ENCODE measurements around the gene SSC4D. TPM values are rescaled to one million over a fixed set of nuclear protein-coding genes. Genes with fewer than 3 reads are reported as not detected.

The SSC4D gene
- total RNA-seq, 3 donors from 2014 or later, result 1.9 to 2.6 TPM; not detected in 1

DNA sequence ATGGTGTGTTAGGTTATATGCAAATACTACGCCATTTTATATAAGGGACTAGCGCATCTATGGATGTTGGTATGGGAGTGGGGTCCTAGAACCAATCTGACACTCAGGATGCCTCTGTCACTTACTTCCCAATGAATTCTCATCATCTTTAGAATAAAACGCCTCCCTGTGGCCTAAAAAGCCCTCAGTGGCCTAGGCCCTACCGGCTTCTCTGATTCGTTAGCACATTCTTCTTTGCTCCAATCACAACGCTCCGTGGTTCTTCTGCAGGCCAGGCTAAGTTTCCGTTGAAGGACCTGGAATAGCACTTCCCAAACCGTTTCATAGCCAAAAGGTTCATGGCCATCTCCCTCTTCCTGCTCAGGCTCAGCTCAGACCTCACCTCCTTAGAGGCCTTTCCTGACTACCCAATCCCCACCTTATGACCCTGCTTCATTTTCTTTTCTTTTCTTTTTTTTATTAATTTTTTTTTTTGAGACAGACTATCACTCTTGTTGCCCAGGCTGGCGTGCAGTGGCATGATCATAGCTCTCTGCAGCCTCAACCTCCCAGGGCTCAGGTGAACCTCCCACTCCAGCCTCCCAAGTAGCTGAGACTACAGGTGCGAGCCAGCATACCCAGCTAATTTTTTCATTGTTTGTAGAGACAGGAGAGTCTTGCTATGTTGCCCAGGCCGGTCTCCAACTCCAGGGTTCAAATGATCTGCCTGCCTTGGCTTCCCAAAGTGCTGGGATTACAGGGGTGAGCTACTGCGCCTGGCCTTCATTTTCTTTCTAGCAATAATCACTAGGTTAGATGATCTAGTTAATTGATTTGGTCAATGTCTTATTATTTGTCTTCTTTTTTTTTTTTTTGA lies 26.2 kb downstream of the SSC4D start:
- Histone ChIP-seq H3K9me3 (no peaks in the 10 kb centered on the region), H3K27ac (no peak overlapping the region), H3K36me3 (no peaks in the 10 kb centered on the region), H3K4me3 (no peak overlapping the region), H3K27me3 (no peaks in the 10 kb centered on the region), H3K4me1 (no peaks in the 10 kb centered on the region)
- DNase-seq (ENCODE audit: low spot score in 2 of 2), result no peak
- TF ChIP-seq POLR2A (IDR thresholded peaks at IDR 0.05) (no peak), POLR2AphosphoS5 (IDR thresholded peaks at IDR 0.05) (no peak)
- TF ChIP-seq, protein P1, sequence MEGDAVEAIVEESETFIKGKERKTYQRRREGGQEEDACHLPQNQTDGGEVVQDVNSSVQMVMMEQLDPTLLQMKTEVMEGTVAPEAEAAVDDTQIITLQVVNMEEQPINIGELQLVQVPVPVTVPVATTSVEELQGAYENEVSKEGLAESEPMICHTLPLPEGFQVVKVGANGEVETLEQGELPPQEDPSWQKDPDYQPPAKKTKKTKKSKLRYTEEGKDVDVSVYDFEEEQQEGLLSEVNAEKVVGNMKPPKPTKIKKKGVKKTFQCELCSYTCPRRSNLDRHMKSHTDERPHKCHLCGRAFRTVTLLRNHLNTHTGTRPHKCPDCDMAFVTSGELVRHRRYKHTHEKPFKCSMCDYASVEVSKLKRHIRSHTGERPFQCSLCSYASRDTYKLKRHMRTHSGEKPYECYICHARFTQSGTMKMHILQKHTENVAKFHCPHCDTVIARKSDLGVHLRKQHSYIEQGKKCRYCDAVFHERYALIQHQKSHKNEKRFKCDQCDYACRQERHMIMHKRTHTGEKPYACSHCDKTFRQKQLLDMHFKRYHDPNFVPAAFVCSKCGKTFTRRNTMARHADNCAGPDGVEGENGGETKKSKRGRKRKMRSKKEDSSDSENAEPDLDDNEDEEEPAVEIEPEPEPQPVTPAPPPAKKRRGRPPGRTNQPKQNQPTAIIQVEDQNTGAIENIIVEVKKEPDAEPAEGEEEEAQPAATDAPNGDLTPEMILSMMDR (IDR thresholded peaks at IDR 0.05), result no peak
- intact Hi-C loops (cut with DNase I; ENCODE audit: low total_unique reads), result no loop called here

DNA sequence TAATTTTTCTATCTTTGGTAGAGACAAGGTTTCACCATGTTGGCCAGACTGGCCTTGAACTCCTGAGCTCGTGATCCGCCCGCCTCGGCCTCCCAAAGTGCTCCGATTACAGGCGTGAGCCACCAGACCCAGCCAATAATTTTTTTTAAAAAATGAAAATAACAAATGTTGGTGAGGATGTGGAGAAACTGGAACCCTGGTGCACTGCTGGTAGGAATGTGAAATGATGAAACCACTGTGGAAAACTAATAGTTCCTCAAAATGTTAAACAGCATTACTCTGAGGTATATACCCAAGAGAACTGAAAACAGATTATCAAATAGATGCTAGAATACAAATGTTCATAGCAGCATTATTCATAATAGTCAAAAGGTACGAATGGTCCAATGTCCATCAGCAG lies 27.7 kb downstream of the SSC4D start:
- H3K9me3 ChIP-seq, result no peaks in the 10 kb centered on the region
- DNase-seq (ENCODE audit: low spot score in 2 of 2), result no peak
- H3K4me3 ChIP-seq, result no peak overlapping the region
- intact Hi-C loops (cut with DNase I; ENCODE audit: low total_unique reads), result no loop called here
- no peaks in the 10 kb centered on the region for H3K36me3 ChIP-seq
- no peaks in the 10 kb centered on the region for H3K27me3 ChIP-seq
- no peaks in the 10 kb centered on the region for H3K4me1 ChIP-seq
- TF ChIP-seq, protein P1 (IDR thresholded peaks at IDR 0.05), result no peak
- no peak for TF ChIP-seq POLR2AphosphoS5 (IDR thresholded peaks at IDR 0.05)
- no peak for TF ChIP-seq POLR2A (IDR thresholded peaks at IDR 0.05)
- no peak overlapping the region for H3K27ac ChIP-seq

DNA sequence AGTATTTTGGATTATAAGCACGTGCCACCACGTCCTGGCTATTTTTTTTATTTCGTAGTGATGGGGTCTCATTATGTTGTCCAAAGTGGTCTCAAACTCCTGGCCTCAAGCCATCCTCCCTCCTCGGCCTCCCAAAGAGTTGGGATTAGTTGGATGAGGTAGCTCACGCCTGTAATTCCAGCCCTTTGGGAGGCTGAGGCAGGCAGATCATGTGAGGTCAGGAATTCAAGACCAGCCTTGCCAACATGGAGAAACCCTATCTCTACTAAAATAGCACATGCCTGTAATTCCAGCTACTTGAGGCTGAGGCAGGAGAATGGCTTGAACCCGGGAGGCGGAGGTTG lies 28.9 kb downstream of the SSC4D start:
- intact Hi-C loops (cut with DNase I; ENCODE audit: low total_unique reads), result no loop called here
- TF ChIP-seq, protein P1 (IDR thresholded peaks at IDR 0.05), result no peak
- TF ChIP-seq POLR2A (IDR thresholded peaks at IDR 0.05) (no peak), POLR2AphosphoS5 (IDR thresholded peaks at IDR 0.05) (no peak)
- Histone ChIP-seq H3K27me3 (no peaks in the 10 kb centered on the region), H3K9me3 (no peaks in the 10 kb centered on the region), H3K27ac (peak overlapping the region; percentile 93 to 96), H3K4me3 (peak overlapping the region; percentile 31 to 66 (median 54)), H3K4me1 (no peaks in the 10 kb centered on the region), H3K36me3 (no peaks in the 10 kb centered on the region)
- DNase-seq (ENCODE audit: low spot score in 2 of 2), result no peak

DNA sequence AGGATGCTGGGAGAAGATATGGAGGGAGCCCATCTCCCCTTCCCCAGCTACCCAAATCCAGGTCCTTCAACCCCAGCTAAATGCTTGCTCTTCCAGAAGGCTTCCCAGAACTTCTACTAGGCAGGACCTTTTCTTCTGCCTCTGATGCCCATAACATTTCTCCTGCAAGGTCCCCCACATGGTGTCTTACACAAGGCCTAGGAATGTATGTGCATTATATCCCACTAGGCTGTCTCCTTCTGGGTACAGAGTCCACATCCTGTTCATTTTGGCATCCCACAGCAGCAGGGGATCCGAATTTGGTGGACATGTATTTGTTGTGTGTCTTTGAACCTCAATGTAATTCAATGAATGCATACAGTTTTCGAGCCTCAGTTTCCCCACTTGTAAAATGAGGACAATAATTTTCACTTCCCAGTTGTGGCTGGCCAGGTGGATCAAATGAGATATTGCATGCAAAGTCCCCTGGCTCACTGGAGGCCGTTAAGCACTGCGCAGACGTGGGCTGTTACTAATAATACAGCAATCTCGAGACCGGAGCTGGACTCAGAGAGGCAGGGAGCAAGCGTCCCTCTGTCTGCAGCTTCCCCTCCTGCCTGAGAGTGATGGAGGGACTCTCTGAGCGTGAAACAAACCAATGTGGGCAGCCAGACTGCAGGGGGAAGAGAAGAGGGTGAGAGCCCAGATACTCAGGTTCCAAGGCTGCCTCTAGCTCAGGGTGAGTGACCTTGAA lies 32.1 kb downstream of the SSC4D start:
- H3K36me3 ChIP-seq, result no peaks in the 10 kb centered on the region
- intact Hi-C loops (cut with DNase I; ENCODE audit: low total_unique reads), result no loop called here
- no peak for TF ChIP-seq POLR2A (IDR thresholded peaks at IDR 0.05)
- TF ChIP-seq POLR2AphosphoS5 (IDR thresholded peaks at IDR 0.05), result no peak
- TF ChIP-seq, protein P1 (IDR thresholded peaks at IDR 0.05), result no peak
- no peak overlapping the region for H3K4me3 ChIP-seq
- no peaks in the 10 kb centered on the region for H3K9me3 ChIP-seq
- peak overlapping the region in 1 of 2 donors; percentile 12 for H3K27ac ChIP-seq
- DNase-seq (ENCODE audit: low spot score in 2 of 2), result no peak
- no peaks in the 10 kb centered on the region for H3K4me1 ChIP-seq
- H3K27me3 ChIP-seq, result no peaks in the 10 kb centered on the region

DNA sequence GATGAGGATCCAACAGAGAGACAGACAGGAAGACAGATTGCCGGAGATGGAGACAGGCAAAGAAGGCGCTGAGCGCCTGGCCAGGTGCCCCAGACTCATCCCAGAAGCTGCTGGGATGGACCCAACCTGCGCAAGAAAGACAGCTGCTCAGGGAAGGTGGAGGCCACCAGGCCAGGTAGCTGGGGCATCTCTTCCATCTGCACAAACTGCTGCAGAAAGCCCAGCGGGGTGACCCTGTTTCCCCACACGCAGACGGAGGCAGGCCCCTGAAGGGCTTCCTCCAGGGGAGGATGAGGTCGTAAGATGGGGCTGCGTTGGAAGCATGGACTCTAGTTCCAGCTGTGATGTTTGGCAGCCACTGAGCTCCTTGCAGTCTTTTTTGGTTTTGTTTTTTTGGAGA lies 34.2 kb downstream of the SSC4D start:
- intact Hi-C loops (cut with DNase I; ENCODE audit: low total_unique reads), result no loop called here
- DNase-seq (ENCODE audit: low spot score in 2 of 2), result no peak

More for the DNA sequence above, 34.2 kb downstream of the SSC4D start:
- H3K27me3 ChIP-seq, result no peaks in the 10 kb centered on the region
- no peak overlapping the region for H3K4me3 ChIP-seq
- H3K36me3 ChIP-seq, result no peaks in the 10 kb centered on the region
- no peaks in the 10 kb centered on the region for H3K9me3 ChIP-seq
- H3K4me1 ChIP-seq, result no peaks in the 10 kb centered on the region
- TF ChIP-seq POLR2AphosphoS5 (IDR thresholded peaks at IDR 0.05) (no peak), POLR2A (IDR thresholded peaks at IDR 0.05) (no peak)
- TF ChIP-seq, protein P1 (IDR thresholded peaks at IDR 0.05), result no peak
- no peak overlapping the region for H3K27ac ChIP-seq
